Epithelial cell of proximal tubule (primary cell): ENCODE data around the gene SH2D3C. TPM values are rescaled to one million over a fixed set of nuclear protein-coding genes. Genes with fewer than 3 reads are reported as not detected.

Source experiments
- DNase-seq: peaks from one replicate; pipeline ENCODE4 v3.0.0-alpha.2; 2011; ENCODE audit warnings: low read depth
- H3K4me3 ChIP-seq: 2 replicates; pipeline ENCODE4 v1.5.1; 2011; ENCODE audit warnings: low read depth, mild to moderate bottlenecking, low read length
- total RNA-seq: library from RNA; depleted of rRNA; stranded (reverse); fragments of >200 nt; gene quantifications from 2 replicates; pipeline ENCODE4 v1.2.3, GENCODE V29; 2015
- TF ChIP-seq, protein P1 (sequence below): conservative IDR thresholded peaks from 2 replicates; pipeline ENCODE4 v1.5.1; 2012; ENCODE audit warnings: low read depth, mild to moderate bottlenecking, low read length

SH2D3C gene
- total RNA-seq, 1 donor from 2014 or later: not detected

DNA sequence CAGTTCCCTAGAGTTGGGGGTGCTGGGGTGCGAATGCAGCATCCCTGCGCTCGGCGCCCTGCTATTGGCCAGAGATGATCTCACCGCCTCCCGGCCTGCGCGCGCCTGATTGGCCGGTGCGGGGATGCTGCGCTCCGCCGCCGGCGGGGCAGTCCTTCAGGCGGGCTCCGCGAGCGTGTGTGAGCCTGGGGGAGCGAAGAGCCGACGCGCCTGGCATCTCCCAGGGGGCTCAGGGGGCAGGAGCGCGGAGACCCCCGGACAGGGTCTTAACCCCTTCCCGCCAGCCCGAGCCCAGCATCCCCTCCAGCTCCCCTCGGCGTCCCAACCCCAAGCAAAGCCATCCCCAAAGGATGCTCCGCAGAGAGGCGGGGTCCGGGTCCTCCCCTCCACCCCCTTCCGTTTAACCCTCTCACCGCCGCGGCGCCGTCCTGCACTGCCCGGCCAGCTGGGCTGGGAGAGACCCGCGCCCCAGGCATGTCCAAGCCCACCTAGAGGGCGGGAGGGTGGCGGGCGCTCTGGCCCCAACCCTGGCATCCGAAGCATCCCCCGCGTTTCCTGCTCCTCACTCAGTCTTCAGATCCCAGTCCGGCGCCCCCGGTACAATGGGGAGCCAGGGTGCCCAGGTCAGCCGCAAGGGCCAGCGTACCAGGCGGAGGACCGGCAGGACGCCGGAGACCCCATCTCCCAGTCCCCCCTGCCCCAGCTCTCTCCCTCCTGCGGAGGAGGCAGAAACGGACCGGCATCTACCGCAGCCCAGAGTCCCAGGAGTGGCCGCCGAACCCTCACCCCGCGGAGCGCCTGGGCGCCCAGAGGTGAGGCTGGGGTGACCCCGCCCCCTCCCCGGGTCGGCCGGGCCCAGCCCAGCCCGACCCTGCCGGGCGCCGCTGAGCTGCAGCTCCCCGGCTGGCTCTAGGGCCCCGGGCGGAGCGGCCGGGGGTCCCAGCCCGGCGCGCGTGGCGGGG is 24.1 kb downstream of the SH2D3C start:
- no peak overlapping the region for H3K4me3 ChIP-seq
- TF ChIP-seq, protein P1, sequence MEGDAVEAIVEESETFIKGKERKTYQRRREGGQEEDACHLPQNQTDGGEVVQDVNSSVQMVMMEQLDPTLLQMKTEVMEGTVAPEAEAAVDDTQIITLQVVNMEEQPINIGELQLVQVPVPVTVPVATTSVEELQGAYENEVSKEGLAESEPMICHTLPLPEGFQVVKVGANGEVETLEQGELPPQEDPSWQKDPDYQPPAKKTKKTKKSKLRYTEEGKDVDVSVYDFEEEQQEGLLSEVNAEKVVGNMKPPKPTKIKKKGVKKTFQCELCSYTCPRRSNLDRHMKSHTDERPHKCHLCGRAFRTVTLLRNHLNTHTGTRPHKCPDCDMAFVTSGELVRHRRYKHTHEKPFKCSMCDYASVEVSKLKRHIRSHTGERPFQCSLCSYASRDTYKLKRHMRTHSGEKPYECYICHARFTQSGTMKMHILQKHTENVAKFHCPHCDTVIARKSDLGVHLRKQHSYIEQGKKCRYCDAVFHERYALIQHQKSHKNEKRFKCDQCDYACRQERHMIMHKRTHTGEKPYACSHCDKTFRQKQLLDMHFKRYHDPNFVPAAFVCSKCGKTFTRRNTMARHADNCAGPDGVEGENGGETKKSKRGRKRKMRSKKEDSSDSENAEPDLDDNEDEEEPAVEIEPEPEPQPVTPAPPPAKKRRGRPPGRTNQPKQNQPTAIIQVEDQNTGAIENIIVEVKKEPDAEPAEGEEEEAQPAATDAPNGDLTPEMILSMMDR: no peak
- DNase-seq: no peak

DNA sequence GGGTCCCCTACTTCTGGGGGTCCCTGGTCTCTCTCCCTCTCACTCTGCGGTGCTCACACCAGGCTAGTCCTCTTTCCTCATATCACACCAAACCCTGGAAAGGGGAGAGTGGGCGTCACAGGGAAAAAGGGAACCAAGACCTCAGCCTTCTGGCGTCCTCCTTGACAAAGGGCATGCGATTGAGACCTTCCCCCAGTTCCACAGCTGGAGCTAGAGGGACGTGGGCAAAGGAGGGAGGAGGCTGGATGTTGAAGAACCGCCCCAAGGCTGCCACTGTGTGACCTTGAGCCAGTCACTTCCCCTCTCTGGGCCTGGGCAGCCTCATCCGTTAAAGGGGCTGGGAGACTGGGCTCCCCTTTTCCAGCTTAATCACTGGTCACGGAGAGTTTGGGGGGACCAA is 24.8 kb downstream of the SH2D3C start:
- TF ChIP-seq, protein P1: no peak
- H3K4me3 ChIP-seq: no peak overlapping the region
- DNase-seq: no peak

DNA sequence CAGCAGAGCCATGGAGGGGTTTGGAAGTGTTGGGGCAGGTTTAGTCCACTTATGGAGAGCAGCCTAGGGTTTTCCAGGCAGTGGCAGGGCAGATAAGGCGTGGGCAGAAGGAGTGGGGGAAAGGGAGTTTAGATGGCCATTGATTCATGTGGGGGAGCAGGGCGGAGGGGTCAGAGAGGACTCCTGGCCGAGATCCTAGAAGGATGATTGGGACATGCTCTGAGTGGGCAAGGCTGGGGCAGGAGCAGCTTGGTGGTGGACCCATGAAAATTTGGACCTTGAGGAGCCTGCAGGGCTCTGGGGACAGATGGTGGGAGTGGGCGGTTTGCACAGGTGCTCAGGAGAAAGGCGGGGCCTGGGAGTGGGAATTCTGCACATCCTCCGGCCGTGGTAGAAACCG is 25.3 kb downstream of the SH2D3C start:
- DNase-seq: no peak
- no peak overlapping the region for H3K4me3 ChIP-seq
- TF ChIP-seq, protein P1: no peak

DNA sequence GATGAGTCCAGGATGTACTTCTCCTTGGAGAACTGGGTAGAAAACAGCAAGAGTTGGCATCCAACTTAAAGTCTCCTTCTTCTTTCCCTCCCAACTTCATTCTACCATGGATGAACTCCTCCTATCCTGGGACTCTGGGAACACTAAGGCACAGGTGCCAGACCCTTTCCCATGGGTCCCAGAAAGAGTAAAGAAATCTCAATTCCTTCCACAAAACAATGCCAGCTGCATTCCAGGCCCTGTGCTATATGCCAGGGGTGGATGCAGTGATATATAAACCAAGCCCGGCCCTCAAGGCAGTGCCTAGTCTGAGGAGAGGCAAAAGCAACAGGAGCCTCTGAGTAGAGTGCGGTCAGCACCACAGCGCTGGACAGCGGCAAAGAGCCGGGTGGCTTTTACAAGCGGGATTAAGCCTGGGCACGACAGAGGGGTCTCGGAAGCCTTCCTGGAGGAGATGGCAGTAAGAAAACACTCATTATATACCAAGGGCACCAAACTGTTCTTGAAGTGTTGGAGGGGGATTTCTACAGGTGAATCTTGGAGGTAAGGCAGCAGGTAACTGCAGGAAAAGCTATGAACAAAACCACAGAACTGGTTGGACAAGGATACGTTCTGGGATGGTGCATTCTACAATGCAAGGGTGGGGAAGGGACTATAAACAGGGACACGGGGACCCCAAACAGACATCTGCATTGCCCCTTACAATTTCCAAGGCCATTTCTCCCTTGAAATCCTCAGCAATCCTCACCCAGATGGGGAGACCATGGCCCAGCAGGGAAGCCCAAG is 27.0 kb downstream of the SH2D3C start:
- TF ChIP-seq, protein P1: no peak
- H3K4me3 ChIP-seq: no peak overlapping the region
- no peak for DNase-seq

DNA sequence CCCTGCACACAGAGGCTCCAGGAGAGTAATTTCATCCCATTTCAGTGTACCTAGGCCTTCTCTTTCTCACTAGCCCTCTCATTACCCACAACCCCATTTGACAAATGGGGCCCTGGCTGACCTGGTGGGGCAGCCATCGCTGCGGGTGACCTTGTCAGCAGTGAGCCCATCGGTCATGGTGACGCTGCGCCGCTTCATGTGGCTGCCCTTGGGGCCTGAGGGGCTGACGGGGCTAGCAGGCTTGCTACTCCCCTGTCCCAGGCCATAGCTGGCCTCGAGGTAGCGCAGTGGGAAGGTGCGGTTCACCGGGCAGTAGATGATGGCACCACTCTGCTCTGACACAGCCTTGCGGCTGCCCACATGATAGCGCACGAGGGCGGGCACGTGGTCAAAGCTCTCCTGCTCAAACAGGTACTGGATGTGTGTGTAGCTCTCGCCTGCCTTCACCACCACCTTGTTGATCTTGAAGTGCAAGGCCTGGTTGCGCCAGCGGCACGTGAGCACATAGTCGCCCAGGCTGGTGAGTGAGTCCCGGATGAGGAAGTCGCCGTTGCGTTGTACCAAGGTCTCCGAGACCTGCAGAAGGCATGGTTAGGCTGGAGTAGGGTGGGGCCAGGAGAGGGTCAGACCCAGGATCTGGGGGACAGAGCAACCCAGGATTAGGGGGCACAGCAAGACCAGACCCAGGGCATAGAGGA is 29.2 kb downstream of the SH2D3C start:
- no peak overlapping the region for H3K4me3 ChIP-seq
- no peak for DNase-seq
- TF ChIP-seq, protein P1: no peak

DNA sequence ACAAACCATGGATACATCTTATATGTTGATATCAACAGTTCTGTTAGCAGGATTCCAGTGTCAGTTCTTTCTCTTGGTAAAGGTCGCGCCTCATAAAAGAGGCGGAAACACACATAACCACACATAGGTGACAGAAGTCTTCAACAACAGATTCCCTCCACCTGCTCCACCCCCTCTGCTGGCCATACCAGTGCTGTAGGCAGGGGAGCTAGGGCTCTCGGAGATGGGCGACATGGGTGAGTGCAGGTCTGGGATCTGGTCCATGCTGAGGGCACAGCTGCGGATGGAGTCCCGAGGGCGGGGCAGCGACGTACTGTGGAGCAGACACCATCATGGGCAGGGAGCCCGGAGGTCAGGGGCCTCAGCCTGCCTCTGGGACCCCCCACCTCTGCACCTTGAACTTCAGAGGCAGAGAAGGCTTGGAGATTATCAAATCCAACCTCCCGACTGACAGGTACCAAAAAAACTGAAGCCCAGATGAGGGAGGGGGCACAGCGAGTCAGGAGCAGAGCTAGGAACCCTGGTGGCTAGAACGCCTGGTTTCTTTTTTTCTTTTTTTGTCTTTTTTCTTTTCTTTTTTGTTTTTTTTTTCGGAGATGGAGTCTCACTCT is 31.4 kb downstream of the SH2D3C start:
- TF ChIP-seq, protein P1: peak; percentile 12
- no peak for DNase-seq
- H3K4me3 ChIP-seq: no peak overlapping the region
